ENCODE data around the gene NDUFB8. TPM values are rescaled to one million over a fixed set of nuclear protein-coding genes. Genes with fewer than 3 reads are reported as not detected.
A peak's percentile ranks its signal among the peaks of the same experiment; 100 is the strongest.

Gene NDUFB8
- total RNA-seq, 1 experiment from 2014 or later, result 297 TPM

DNA sequence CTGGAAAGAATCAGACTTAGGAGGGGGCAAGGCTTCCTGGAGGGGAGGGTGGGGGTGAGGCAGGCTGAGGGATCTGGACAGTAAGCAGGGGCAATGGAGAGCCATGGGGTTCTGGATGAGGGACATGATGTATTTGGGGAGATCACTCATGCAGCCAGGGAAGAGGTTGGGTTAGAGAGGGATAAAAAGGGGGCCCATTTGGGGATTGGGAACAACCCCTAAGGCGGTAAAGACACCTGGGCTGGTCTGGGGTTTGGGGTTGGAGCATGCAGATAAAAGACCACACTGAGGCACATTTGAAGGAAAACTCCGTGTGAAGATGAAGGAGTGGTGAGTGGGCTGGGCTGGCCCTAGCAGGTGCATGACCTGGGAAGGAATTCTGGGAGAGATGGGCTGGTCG lies 36.9 kb upstream of the NDUFB8 start:
- Histone ChIP-seq H3K9me3 (ENCODE audit: low read depth, low read length, poor library complexity, severe bottlenecking) (no peaks in the 10 kb centered on the region), H3K36me3 (ENCODE audit: insufficient read depth, low read length, poor library complexity, severe bottlenecking) (no peaks in the 10 kb centered on the region), H3K4me3 (ENCODE audit: low read depth, low read length, poor library complexity, severe bottlenecking) (no peak overlapping the region), H3K27ac (ENCODE audit: low read depth, low read length, poor library complexity, severe bottlenecking) (no peak overlapping the region), H3K27me3 (replicated peaks; ENCODE audit: insufficient read depth, low read depth, low read length, poor library complexity) (peaks cover 36% of the 10 kb centered on the region), H3K4me1 (ENCODE audit: insufficient read depth, low read length, poor library complexity, severe bottlenecking) (peaks cover 10% of the 10 kb centered on the region)
- ChIA-PET CTCF (no interaction called here), POLR2A (ENCODE audit: low non-redundant PET) (no interaction called here)
- TF ChIP-seq EZH2 (IDR thresholded peaks at IDR 0.05; ENCODE audit: borderline replicate concordance, low read depth, low read length, poor library complexity, severe bottlenecking) (no peak), CTCF (conservative IDR thresholded peaks at IDR 0.05; ENCODE audit: low read depth, low read length) (no peak)
- no peak for DNase-seq (ENCODE audit: low spot score)
- intact Hi-C loops (cut with micrococcal nuclease; ENCODE audit: unreplicated experiment), result no loop called here
- no TSS peak for BruUV-seq (replicated peaks)

- CTCF ChIA-PET, result no interaction called here
- Histone ChIP-seq H3K4me1 (ENCODE audit: insufficient read depth, low read length, poor library complexity, severe bottlenecking) (peaks cover 10% of the 10 kb centered on the region), H3K27me3 (replicated peaks; ENCODE audit: insufficient read depth, low read depth, low read length, poor library complexity) (peaks cover 36% of the 10 kb centered on the region), H3K4me3 (ENCODE audit: low read depth, low read length, poor library complexity, severe bottlenecking) (no peak overlapping the region), H3K9me3 (ENCODE audit: low read depth, low read length, poor library complexity, severe bottlenecking) (no peaks in the 10 kb centered on the region), H3K36me3 (ENCODE audit: insufficient read depth, low read length, poor library complexity, severe bottlenecking) (no peaks in the 10 kb centered on the region), H3K27ac (ENCODE audit: low read depth, low read length, poor library complexity, severe bottlenecking) (no peak overlapping the region)
- TF ChIP-seq EZH2 (IDR thresholded peaks at IDR 0.05; ENCODE audit: borderline replicate concordance, low read depth, low read length, poor library complexity, severe bottlenecking) (no peak), CTCF (conservative IDR thresholded peaks at IDR 0.05; ENCODE audit: low read depth, low read length) (no peak)
- intact Hi-C loops (cut with micrococcal nuclease; ENCODE audit: unreplicated experiment), result no loop called here
- POLR2A ChIA-PET (ENCODE audit: low non-redundant PET), result no interaction called here
- BruUV-seq (replicated peaks), result no TSS peak
- DNase-seq (ENCODE audit: low spot score), result no peak
Measured at GRCh38 chr10:100565206-100565985, 35.7 kb upstream of the NDUFB8 start.

- intact Hi-C loops (cut with micrococcal nuclease; ENCODE audit: unreplicated experiment), result loop anchor here (1.0 to 2.0 kb wide), 3 partner anchors 181 to 451 kb away; no protein-coding TSS in a partner anchor
- Histone ChIP-seq H3K4me1 (ENCODE audit: insufficient read depth, low read length, poor library complexity, severe bottlenecking) (peaks cover 10% of the 10 kb centered on the region), H3K27ac (ENCODE audit: low read depth, low read length, poor library complexity, severe bottlenecking) (no peak overlapping the region), H3K36me3 (ENCODE audit: insufficient read depth, low read length, poor library complexity, severe bottlenecking) (no peaks in the 10 kb centered on the region), H3K9me3 (ENCODE audit: low read depth, low read length, poor library complexity, severe bottlenecking) (no peaks in the 10 kb centered on the region), H3K27me3 (replicated peaks; ENCODE audit: insufficient read depth, low read depth, low read length, poor library complexity) (peaks cover 15% of the 10 kb centered on the region), H3K4me3 (ENCODE audit: low read depth, low read length, poor library complexity, severe bottlenecking) (peak overlapping the region; percentile 15)
- DNase-seq (ENCODE audit: low spot score), result peak; percentile 89
- POLR2A ChIA-PET (ENCODE audit: low non-redundant PET), result interaction anchor here (0.6 kb wide), 1 partner anchor 27 kb away, joined by 5 read pairs; the partner anchor contains the start of gene HIF1AN
- BruUV-seq (replicated peaks), result no TSS peak
- CTCF ChIA-PET, result interaction anchor here (0.5 to 2.6 kb wide), 11 partner anchors 88 to 452 kb away, joined by 3 to 30 read pairs (median 4); partner anchors contain the start of gene PAX2
- TF ChIP-seq CTCF (conservative IDR thresholded peaks at IDR 0.05; ENCODE audit: low read depth, low read length) (peak; percentile 99), EZH2 (IDR thresholded peaks at IDR 0.05; ENCODE audit: borderline replicate concordance, low read depth, low read length, poor library complexity, severe bottlenecking) (no peak)
Measured at GRCh38 chr10:100562008-100562672, 32.5 kb upstream of the NDUFB8 start.
